CD4-positive, alpha-beta T cell treated with Interleukin-17A for 4 hours (primary cell): ENCODE results near the gene SYTL3.
A peak's percentile ranks its signal among the peaks of the same experiment; 100 is the strongest.
"Not testable (repeated sequence)": the region's sequence is repeated elsewhere in the genome, so short reads cannot be mapped to it uniquely, and the experiment has no call there.

Source experiments
- DNase-seq: peaks from one replicate; pipeline ENCODE4 v3.0.0-alpha.2; 2020; ENCODE audit warnings: mixed read lengths

SYTL3 gene

GRCh38 chr6:158649289-158650143 is at the start of gene SYTL3:
SYTL3 (plus strand) TSS chr6:158650054; CDS start chr6:158663269, 13,215 bp downstream.
- DNase-seq = peak; percentile 73

- DNase-seq = no peak
These were observed 46.4 kb upstream of the SYTL3 start for GRCh38 chr6:158603261-158604047.

- no peak for DNase-seq
These were observed 45.8 kb upstream of the SYTL3 start for GRCh38 chr6:158604048-158604406.

- DNase-seq = peak; percentile 64
These were observed 44.5 kb upstream of the SYTL3 start for GRCh38 chr6:158605266-158605878.

GRCh38 chr6:158606011-158606410 is 43.8 kb upstream of the SYTL3 start:
- DNase-seq = not testable (repeated sequence)

GRCh38 chr6:158606935-158607334 is 42.9 kb upstream of the SYTL3 start:
- DNase-seq = no peak

GRCh38 chr6:158607411-158608170 is 42.3 kb upstream of the SYTL3 start:
- no peak for DNase-seq

- no peak for DNase-seq
These were observed 41.6 kb upstream of the SYTL3 start for GRCh38 chr6:158608221-158608620.

GRCh38 chr6:158609455-158610155 is 40.2 kb upstream of the SYTL3 start:
- DNase-seq = no peak

GRCh38 chr6:158610319-158610968 is 39.4 kb upstream of the SYTL3 start:
- no peak for DNase-seq

GRCh38 chr6:158611039-158611438 is 38.8 kb upstream of the SYTL3 start:
- DNase-seq = no peak

GRCh38 chr6:158611541-158612370 is 38.1 kb upstream of the SYTL3 start:
- no peak for DNase-seq

GRCh38 chr6:158614606-158615005 is 35.2 kb upstream of the SYTL3 start:
- not testable (repeated sequence) for DNase-seq

GRCh38 chr6:158618289-158618688 is 31.6 kb upstream of the SYTL3 start:
- not testable (repeated sequence) for DNase-seq

- DNase-seq = no peak
These were observed 29.7 kb upstream of the SYTL3 start for GRCh38 chr6:158619922-158620801.

GRCh38 chr6:158620963-158621693 is 28.7 kb upstream of the SYTL3 start:
- DNase-seq = no peak

- no peak for DNase-seq
These were observed 27.9 kb upstream of the SYTL3 start for GRCh38 chr6:158621694-158622544.
